Tongue (tissue), 2 donors: Measurements from ENCODE around the gene KNDC1. TPM values are rescaled to one million over a fixed set of nuclear protein-coding genes. Genes with fewer than 3 reads are reported as not detected.

Source experiments
- DNase-seq: peaks from one replicate; pipeline ENCODE4 v3.0.0-alpha.2; 2015
- total RNA-seq: library from RNA; depleted of rRNA; stranded (reverse); fragments of >200 nt; gene quantifications from one replicate; pipeline ENCODE4 v1.2.3, GENCODE V29; 2014

The KNDC1 gene
- total RNA-seq, 1 donor from 2014 or later, result 1.7 TPM

GRCh38 chr10:133241501-133242205 is 81.6 kb downstream of the KNDC1 start:
- DNase-seq, result no peak

GRCh38 chr10:133242611-133243356 is 82.8 kb downstream of the KNDC1 start:
- no peak for DNase-seq

DNA sequence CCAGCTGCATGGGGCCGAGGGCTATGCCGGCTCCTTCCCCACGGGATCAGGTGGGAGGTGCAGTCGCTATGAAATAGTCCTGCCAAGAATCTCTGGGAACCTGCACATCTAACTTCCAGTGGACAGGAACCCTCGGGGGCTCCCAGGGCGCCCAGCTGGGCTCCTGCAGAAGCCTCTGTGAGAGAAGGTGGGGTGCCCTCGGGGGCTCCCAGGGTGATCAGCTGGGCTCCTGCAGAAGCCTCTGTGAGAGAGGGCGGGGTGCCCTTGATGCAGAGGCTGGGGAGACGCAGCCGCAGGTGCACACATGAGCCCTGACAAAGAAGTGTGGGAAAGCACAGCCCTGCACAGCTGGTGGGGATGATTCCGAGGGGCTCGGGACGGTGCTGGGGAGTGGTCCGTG is 83.6 kb downstream of the KNDC1 start:
- no peak for DNase-seq

- peak; percentile 27 for DNase-seq
Measured at GRCh38 chr10:133245439-133246235, 85.6 kb downstream of the KNDC1 start.

DNA sequence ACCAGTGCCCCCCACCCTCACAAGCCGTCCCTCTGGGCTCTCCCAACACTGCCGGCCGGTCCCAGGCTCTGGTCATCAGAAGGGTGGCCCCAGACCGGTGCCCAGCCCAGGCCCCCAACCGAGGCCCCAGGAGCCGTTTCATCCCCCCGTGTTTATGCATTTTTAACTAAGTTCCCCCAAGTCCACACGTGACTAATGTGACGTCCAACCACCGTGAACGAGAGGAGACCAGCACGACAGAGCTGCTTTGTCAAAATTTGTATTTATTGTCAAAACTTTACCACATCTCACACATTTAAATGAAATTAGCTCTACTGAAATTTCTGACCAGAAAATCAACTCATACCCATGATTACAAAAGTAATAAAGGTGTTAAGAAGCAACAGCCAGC is 86.2 kb downstream of the KNDC1 start:
- no peak for DNase-seq

- DNase-seq, result no peak
Measured at GRCh38 chr10:133247681-133248333, 87.8 kb downstream of the KNDC1 start.

DNA sequence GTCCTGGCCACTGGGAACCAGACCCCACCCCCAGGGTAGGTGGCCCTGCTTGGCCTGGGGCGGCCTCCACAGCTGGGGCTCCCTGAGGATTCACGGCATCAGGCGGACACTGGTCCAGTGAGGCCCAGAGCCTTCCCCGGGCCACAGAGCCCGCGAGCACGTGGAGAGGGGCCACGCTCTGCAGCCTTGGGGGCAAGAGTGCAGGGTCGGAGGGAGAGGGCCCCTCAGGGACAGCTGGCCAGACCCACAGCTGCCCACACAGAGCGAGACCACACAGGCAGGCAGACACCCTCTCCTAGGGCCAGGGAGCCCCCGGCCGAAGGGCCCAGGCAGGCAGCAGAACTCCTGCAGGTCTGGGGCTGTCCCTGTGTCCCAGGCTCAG is 88.3 kb downstream of the KNDC1 start:
- DNase-seq, result no peak

GRCh38 chr10:133249094-133249780 is 89.2 kb downstream of the KNDC1 start:
- no peak for DNase-seq

DNA sequence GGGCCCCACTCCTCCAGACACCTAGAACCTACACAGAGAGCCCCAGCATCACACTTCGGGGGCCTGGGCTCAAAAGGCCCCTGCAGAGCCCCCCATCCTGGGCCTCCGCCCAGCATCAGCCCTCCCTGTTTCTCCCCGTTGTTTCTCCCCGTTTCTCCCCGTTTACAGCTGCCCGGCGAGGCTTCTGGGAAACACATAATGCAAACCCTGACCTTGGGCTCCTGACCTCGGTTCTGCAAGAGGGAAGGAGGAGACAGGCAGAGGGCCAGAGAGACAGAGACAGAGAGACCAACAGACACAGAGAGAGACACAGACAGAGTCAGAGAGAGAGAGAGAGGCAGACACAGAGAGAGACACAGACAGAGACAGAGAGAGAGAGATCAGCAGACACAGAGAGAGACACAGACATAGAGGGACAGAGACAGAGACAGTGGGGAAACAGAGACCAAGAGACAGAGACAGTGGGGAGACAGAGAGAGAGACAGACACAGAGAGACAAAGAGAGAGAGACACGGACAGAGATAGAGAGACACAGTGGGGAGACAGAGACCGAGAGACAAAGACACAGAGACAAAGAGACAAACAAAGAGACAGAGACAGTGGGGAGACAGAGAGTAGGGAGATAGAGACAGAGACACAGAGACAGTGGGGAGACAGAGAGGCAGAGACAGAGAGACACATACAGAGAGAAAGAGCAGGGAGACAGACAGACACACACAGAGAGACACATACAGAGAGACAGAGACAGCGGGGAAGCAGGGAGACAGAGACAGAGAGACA is 90.1 kb downstream of the KNDC1 start:
- no peak for DNase-seq

- DNase-seq, result peak; percentile 29
Measured at GRCh38 chr10:133251388-133252222, 91.6 kb downstream of the KNDC1 start.

GRCh38 chr10:133252223-133252552 is 92.2 kb downstream of the KNDC1 start:
- no peak for DNase-seq

GRCh38 chr10:133253361-133253955 is 93.4 kb downstream of the KNDC1 start:
- DNase-seq, result no peak

GRCh38 chr10:133254421-133255120 is 94.6 kb downstream of the KNDC1 start:
- no peak for DNase-seq

- no peak for DNase-seq
Measured at GRCh38 chr10:133255323-133255722, 95.3 kb downstream of the KNDC1 start.

DNA sequence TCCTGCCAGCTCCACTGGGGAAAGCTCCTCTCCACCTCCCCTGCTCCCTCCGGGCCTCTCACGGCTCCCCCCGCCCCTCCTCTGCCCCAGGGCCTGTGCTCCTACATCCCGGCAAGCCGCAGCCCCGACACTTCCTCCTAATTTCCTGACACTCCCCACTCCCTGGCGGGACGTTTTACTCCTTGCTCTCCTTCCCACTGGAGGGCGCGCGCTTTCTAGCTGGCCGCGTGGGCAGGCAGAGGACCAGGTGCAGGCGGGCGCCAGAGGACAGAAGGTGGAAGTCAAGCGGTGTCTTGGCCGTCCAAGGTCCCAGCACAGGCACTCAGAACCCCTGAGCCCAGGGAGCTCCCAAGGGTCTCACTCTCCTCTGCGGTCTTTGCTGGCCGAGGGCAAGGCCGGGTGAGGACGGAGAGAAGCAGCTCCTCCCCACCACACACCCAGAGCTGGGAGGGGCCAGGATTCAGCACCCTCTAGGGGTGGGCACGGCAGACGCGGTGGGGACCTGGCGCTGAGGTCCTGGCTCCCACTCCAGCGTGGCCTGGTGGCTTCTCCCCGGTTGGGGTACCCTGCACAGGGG is 97.6 kb downstream of the KNDC1 start:
- DNase-seq, result peak; percentile 47

GRCh38 chr10:133258066-133258817 is 98.2 kb downstream of the KNDC1 start:
- no peak for DNase-seq

DNA sequence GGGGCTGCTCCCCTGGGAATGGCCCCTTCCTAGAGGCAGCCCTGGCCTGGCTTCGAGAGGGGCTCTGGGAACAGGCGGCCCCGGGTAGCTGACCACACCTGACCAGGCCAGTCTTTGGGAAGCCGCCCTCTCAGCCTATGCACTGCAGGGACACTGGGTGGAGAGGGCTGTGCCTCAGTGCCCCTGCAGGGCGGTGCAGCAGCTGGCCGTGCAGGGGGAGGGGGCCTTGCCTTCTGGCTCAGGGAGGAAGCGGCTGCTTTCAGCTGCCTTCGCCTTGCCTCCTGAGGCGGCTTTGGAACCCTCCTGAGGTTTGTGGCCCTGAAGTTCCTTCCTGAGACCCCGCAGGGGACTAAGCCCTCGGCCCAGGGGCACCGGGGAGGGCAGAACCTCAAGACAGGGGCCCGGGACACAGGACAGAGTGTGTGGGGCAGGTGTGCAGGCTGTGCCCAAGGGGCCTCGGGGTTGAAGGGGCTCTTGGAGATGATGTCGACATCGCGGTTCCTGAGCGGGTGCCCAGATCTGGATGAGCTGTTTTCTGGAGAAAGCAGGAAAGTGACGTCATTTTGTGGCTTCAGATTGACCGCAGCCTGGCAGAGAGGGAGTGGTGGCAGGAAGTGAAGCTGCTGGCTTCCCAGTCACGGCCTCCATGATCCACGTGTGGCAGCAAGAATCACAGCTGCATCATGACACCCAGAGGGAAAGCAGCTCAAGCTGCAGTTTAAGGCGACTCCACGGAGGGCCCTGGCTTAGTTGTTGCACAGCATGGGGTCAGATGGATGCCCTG is 99.0 kb downstream of the KNDC1 start:
- DNase-seq, result peak; percentile 53
